ENCODE results near the gene XXYLT1.

The XXYLT1 gene

DNA sequence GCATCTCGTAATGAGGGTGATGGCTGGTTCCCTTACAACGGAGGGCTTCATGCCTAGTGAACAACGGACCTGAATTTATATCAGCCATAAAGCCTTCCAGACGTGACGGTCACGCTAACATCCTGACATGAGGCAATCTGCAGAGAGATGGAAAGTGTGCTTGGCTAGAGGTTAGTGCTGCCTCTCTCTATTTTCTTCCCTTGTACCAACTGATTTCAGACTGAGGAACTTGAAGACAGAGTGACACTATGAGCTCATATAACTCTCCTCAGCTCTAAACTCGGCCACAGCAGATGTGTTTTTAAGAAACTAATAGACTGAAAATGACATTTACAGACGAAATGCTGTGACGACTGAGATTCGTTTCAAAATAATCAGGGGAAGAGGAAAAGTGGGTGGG lies 122.4 kb downstream of the XXYLT1 start:
- DNase-seq = no peak

DNA sequence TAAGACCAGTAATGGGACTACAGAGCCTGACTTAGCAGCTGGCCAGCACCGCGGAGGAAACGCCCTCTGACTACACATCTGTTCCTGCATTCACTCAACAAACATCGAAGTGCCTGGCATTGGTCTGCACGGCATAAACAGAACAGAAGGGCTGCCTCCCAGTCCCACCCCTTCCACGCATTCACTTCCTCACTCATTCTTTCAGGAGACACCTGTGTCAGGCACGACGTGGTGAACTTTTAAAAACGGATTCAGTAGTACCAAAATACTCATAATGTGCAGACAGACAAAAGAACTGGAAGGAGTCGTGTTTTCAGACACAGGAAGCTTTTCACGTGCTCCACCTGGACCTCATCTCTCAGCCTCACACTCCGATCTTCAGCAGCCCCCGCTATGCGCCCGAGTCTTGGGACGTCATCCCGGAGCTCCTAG lies 123.3 kb downstream of the XXYLT1 start:
- DNase-seq = no peak

DNA sequence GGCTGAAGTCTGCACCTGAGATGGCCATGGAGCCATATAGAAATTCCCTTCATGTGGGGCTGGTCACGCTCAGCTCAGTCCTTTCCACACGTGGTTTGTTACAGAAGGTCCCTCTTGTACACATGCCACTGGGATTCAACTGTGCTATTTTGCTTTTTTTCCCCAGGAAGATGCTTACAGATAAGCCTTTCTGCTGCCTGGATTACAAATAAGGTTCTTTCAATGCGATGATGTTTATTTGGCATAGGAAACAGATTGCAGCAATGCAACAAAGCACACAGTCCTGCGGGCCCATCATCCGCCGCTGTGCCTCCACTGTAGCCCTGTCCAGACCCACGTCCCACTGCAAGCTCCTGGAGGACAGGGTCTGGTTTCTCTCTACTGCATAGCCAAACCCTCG lies 124.8 kb downstream of the XXYLT1 start:
- no peak for DNase-seq

DNA sequence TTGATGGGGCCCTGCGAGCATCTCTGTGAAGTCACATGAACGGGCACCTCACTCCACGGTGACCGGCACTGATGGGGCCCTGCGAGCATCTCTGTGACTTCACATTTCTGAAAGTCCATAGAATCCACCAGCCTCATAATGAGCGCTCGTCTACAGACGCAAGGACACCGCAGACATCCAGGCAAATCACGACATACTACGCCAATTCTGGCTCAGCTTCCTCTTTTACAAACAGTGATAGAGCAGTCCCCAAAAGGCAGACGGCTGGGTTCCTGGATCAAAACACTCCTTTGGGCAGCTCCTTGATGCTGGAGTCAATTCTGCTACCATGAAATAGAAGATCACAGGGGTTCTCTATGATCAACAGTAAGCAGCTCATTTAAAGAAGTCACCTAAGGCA lies 125.4 kb downstream of the XXYLT1 start:
- DNase-seq = no peak

DNA sequence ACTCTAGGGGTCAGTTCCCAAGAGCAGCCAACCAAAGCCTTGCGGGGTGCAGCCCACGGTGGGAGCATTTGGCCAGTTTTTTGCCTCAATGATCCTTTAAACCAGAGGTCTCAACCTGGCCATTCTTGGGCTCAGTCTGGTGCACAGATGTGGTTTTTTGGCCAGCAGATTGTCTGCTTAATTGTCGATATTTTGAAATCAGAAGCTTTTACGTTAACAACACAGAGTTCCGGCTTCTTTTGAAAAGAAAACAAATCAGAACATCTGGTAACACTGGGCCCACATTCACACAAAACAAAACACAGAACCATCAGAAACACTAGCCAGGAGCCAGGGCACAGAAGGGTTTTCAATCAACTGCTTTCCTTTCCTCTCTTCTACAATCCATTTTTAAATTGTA lies 127.7 kb downstream of the XXYLT1 start:
- DNase-seq = no peak

DNA sequence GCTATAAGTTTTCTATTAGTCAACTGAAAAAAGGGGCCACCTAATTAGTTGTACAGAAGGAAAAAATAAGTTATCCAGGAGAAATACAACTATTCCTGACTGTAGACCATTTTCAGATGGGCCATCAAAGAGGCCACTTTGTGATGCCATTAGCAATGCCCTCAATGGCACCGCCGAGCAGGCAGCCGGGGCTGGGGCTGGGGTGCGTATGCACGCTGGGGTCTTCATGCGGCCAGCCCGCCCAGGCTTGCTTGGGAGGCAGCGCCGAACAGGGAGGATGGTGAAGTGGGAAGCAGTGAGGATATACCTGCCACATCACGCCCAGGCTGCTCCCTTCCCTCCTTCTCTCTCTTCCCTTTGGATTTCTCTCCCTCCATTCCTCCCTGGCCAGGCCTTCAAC lies 128.4 kb downstream of the XXYLT1 start:
- no peak for DNase-seq

DNA sequence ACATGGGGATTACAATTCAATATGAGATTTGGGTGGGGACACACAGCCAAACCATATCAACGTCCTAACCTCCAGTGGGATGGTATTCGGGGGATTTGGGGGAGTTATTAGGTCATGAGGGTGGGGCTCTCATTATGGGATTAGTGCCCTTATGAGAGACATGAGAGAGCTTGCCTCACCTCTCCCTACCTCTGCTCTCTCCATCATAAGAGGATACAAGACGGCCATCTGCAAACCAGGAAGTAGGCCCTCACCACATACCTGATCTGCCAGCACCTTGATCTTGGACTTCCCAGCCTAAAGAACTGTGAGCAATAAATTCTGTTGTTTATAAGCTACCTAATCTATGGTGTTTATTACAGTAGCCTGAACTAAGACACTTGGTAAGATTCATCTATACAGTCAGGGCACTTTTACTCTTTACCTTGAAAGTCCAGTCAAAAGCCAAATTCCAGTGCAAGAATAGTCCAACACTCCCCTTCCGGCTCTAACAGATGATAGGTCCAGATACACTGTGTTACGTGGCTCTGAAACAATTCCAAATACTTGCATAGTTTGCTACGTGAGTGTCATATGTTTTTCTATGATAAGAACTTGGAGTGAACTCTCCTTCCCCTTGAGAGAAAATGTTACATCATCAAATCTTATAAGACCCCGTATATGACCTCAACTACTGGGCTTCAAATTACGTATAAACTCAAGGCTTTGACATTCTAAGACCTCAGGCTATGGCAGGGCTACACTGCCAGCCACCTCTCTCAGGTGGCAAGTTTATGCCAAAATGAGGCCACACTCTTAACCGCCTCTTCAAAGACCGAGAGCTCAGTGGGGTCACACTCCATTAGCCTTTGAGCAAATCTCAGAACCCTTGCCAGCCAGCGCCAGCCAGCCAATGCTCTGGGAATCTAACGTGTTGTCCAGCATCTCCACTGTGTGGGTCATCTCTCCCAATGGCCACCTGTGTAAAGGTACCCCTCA lies 129.9 kb downstream of the XXYLT1 start:
- DNase-seq = no peak

DNA sequence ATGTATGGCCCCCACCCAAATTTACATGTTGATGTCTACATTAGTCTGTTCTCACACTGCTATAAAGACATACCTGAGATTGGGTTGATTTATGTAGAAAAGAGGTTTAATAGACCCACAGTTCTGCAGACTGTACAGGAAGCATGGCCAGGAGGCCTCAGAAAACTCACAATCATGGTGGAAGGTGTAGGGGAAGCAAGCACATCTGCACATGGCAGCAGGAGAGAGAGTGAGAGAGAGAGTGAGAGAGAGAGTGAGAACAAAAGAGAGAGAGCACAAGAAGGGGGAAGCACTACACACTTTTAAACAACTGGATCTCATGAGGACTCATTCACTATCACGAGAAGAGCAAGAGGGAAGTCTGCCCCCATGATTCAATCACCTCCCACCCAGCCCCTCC lies 130.5 kb downstream of the XXYLT1 start:
- no peak for DNase-seq

DNA sequence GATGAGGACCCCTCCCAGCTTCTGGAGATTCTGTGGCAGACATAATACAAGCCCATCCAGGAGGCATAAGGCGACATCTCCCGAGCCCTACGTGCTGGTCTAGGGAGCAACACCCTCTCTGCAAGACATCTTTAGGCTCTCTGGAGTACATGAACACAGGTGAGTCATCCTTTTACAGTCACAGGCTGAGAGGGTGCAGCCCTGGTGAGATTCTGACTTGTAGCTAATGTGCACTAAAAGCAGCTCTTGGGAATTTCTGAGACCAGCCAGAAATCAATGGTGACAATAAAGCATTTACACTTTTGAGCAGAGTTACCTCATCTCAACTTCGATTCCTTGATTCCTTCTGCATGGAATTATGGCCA lies 131.1 kb downstream of the XXYLT1 start:
- DNase-seq = no peak

DNA sequence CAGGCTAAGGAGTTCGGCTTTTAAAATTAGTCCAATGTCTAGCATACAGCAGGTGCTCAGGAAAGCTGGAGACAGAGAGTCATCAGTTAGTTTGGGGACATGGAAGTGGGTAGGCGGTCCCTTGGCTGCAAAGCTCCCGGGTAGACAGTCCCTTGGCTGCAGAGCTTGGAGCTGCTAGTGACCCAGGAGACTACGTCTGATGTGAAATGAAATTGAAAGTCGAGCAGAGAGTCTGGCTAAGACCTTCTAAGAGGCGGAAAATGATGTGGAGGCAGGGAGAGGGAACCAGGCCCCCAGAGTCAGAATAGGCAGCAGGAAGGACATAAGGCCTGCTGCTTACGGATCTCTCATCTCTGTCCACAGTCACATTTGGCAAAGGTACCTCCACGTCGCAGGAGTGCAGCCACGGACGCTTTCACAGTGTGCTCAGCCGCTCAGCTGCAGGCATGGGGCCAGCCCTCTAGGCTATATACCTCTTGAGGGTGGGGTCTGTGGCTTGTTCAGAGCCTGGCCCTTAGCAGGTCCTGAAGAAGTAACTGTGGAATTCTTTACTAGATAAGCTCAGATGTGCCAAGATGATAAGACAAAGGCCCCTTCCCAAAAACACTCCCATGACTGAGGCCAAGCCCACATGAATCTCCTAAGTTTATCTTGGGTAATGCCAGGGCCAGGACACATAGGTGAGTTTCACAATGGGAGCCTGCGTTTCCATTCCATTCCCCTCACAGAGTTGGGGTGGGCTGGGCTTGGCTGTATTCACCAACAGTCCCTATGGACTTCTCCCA lies 131.7 kb downstream of the XXYLT1 start:
- DNase-seq = no peak

DNA sequence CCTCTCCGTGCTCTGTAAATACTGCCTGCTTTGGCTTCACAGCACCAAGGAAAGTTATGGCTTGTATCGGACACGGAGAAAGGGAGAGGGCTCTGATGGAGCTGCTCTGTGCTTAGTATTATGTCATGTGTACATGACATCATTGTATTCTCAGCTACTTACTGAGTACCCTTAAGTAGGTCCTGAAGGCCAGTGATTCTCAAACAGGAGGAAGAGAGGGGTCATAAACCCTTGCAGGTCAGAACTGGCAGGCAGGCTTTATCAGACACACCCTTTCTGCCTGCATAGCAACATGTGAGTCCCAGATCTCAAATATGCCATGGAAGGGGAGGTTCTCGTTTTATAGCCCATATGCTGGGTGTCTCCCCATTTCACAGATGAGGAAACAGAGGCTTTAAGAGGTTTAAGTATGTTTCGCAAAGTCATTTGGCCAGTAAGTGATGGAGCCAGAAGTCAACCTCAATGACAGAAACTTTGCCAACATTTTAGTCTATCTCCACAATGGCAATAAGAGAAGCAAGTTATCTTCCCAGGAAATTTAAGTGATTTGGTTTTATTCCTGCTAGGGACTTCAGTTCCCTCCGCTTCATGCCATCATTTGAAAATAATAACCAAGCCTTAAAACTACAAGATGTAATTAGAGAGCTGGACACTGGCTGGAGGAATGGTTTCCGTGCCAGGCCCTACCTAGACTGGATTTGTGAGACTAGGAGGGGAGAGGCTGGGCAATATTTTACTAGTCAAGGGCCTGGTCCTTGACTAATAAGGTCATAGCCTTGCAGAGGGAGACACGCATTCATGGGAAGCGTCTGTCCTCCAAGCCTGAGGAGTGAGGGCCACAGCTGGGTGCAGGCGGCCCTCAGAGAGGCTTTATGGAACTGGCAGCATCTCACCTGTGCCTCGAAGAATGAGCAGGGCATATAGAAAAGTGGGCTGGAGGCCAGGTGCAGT lies 133.0 kb downstream of the XXYLT1 start:
- no peak for DNase-seq

DNA sequence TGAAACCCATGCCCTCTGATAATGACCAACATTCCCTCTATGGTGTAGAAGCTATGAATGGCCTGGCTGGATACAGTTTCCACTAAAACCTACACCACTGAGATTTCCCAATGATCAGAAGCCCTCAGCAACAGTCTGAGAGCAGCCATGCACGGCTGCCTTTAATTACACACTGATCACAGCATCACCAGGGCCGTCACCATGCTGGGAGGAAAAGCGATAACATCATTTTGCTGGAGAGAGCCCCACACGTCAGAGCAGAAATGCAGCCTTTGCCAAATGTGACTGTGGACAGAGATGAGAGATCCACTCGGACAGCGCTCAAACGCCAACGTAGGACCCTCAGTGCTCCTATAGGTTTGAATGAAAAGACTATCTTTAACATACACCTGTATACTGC lies 135.0 kb downstream of the XXYLT1 start:
- DNase-seq = no peak

DNA sequence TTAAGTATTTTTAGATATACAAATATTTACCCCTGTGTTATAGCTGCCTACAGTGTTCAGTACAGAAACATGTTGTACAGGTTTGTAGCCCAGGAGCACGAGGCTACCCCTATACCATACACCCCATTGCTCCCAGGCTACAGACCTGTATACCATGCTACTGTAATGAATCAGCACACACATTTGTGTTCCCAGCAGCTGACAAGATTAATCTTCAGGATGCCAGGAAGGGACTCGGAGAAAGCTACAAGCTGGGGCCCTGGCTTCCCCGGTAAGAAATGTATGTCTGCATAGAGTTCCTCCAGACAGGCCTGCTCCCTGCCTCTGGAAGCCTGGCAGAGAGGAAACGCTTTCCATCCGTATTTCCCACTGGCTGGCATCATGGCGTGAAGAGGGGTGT lies 136.5 kb downstream of the XXYLT1 start:
- DNase-seq = no peak

DNA sequence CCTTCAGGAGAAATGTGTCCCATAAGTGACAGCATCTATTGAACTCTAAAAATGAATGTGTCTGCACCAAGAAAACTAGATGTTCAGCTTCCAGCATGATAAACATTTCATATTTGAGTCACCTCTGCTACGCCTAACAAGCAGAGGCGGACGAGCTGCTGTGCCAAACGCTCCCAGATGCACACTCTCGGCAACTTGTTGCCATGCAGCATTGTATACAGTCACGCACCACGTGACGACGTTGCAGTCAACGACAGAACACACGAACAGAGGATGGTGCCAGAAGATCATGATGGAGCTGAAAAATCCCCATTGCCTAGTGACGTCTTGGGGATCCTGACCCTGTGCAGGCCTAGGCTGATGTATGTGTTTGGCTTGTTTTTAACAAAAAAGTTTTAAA lies 137.5 kb downstream of the XXYLT1 start:
- DNase-seq = no peak

DNA sequence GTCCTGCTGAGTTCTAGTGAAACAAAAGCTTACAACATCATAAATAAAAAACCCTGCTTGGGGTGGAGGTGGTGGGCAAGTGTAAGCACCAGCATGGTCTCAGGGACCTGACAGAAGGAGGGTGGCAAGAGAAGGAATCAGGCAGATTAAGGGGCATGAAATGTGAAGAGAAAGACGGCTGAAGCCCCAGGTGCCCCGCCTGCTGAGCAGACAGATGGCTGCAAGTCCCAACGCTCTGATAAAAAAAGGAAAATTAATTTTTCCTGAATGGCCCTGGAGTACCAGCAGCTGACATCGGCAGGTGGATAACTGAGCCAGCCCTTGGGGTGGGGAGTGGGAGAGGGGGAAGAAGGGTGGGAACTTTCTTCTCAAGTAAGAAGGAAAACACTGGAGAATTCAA lies 137.9 kb downstream of the XXYLT1 start:
- DNase-seq = no peak

DNA sequence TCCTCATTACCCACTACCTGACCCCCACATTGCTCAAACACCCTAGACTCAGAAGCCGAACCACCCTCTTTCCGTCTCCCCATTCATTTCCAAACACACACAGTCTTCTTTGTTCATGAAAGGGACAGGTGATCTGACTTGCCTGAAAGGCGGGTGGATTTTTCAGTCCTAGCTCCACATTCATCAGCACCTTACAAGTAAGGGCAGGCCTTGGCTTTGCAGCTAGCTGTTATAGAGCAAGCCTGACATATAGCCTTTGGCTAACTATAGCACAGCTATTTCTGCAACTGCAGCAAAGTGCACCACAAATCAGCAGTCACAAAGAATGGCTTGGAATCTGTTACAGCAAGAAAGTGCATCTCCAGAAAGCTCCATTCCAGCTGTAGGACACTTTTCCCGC lies 139.8 kb downstream of the XXYLT1 start:
- no peak for DNase-seq

DNA sequence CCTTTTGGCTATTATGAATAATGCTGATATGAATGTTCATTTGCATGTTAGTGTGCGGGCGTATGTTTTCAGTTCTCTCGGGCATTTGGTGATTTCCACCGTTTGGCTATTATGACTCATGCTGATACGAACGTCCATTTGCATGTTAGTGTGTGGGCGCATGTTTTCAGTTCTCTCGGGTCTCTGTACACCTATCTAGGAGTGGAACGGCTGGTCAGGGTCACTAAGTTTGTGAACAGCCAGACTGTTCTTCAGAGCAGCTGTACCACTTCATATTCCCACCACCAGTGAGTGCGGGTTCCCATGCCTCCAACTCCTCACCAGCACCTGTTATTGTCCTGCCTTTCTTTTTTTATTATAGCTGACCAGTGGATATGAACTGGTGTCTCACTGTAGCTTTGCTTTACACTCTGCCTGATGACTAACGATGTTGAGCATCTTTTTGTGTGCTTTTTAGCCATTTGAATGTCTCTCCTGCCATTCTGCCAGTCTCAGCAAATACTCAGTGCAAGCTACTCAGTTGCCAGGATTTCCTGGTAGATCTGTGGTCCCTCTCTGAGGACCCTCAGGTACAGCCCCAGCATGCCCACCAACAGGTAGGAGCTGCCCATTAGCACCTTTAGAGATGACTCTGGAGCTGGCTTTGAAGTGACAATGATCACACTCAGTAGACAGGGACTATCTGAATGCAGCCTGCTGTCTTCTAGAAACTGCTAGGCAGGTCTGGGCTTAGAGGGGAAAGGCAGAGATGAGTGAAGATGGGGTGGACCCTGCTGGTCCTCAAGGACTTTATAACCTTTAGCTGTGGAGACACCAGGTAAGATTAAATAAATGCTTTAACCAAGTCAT lies 141.1 kb downstream of the XXYLT1 start:
- no peak for DNase-seq

DNA sequence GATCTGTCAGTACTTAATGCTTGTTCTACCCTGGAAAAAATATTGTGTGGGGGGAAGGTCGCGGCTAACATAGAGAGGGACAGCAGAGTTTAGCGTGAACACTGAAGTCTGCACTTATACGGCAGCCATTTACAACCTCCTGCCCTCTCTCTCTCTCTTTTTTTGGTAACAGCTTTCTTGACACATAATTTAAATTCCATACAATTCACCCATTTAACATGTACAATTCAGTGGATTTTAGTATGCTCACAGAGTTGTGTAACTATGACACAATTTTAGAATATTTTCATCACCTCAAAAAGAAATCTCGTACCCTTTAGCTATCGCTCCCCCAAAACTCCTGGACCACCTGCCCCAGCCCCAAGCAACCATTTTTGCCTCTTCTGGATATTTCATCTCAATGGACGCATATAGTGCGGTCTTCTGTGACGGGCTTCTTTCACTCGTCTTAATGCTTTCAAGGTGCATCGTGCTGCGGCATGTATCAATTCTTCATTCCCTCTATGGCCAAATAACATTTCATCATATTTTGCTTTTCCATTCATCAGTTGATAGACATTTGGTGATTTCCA lies 141.8 kb downstream of the XXYLT1 start:
- DNase-seq = no peak

DNA sequence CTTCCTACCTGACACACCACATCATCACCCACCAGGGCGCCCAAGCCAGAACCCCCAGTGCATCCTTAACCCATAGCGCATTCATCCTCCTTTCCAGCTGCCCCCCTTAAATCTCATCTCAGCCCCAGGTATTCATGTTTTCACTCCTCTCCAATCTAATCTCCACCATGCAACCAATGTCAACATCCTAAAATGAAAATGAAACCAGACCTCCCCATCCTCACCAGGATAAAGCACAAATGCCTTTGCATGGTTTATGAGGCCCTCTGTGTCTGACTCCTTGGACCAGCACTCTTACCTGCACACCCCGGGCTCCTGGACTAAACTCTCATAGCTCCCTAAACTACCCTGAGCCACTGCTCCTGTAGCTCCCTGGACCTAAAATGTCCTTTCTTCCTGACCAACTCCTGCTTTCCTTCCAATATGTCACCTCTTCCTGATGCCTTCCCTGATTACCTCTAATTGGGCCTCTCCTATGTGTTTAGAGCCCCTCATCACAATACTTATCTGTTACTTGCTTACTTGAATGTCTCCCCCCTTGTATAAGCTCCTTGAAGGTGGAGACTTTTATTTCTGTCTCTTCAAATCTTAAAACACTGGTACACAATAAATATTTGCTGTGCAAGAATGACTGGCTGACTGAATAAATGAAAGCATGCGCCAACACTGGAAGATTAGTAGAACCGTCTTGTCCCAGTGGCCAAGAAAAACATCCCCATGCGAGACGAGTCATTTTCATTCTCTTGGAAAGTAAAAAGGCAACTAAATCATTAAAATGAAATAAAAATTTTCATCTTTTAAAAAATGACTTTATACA lies 142.5 kb downstream of the XXYLT1 start:
- no peak for DNase-seq

DNA sequence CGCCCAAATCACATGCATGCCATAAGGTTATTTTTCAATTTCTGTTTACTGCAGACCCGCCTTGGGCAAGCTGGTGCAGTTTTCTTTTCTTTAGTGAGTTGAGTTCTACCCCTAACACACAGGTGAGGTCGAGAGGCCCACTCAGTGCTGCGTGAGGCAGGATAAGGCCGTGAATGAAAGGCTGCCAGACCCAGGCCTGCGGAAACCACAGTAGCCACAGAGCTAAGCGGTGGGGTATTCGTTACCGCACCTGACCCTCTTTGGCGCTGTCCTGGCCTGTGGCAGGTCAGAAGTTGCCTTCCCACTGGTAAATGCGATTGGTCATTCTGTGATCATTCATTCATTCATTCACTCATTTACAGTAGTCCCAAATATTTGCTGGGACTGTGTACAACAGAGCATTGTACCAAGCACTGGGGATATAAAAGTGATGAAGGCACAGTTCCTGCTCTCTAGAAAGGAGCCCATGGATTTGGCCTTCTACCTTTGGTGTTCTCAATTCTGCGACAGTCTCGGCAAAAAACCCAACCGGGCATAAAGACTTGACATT lies 144.8 kb downstream of the XXYLT1 start:
- DNase-seq = no peak
